NCI-H2171 treated with DMSO at 0.1 percent for 48 hours (cell line): ENCODE measurements around the gene PLA2G3.

ENCODE experiments used
- DNase-seq: peaks from one replicate; lab custom pipeline; 2025; lab: John Stamatoyannopoulos, UW

The PLA2G3 gene

DNA sequence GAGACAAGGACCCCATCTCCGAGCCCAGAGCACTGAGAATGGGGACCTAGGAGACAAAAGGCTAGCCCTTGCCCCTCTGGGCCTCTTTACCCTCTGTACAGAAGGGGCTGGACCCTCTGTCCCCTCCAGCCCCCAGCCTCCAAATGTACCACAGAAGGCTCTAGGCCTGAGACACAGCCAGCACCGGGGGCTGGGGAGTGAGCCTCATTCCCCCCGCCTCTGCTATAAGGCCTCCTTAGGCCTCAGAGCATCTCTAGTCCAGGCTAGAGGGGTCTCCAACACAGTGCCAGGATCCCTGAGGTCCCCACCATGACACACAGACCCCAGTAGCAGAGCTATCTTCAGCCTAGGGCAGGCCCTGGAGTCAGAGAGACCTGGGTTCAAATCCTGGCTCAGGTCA is 54.4 kb downstream of the PLA2G3 start:
- no peak for DNase-seq

DNA sequence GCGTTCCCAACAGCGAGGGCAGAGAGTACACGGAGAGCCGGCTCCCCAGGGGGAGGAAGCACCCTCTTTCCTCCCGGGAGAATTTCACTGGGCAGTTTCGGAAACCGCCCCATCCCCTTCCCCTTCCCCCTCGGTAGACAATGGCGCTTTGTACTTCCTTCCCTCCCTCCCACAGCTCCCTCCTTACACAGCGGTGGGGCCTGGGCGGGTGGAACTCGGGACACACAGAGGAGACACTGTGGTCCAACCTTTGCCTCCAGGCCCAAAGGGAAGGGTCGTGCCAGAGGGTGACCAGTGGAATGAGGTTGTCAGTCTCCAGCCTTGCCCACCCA is 54.8 kb downstream of the PLA2G3 start:
- DNase-seq = no peak

DNA sequence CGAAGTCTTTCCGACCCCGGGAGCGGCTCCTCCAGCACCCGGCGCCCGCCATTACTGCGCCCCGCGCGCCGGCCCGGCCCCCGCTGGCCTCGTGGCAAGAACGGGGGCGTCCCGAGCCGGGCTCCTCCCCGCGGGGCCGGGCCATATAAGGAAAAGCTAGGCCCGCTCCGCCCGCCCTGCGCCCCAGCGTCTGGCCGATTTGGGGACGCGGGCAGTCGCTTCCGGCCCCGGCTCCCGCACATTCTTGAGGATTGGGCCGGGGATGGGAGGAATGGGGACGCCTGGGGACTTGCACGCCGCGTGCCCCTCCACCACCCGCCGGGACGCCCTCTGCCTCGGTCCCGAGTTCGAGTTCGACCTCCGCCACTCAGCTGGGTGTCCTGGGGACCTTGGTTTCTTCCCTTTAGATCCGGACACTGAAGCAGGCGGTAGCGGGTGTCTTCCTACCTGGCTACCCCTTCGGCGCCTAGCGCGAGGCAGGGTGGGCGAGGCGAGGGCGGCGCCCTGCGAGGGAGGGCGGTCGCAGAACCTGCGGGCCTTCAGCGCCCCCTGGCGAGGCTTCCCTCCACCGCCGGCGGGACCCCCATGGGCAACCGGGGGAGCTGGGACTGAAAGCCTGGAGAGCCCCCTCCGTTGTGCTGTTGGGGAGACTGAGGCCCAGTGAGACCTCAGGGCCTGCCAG is 55.4 kb downstream of the PLA2G3 start:
- peak; percentile 76 for DNase-seq
